CD8-positive, alpha-beta memory T cell (primary cell): Measurements from ENCODE around the gene UNKL. TPM values are rescaled to one million over a fixed set of nuclear protein-coding genes. Genes with fewer than 3 reads are reported as not detected.

Experiments
- CTCF ChIA-PET: fragments of 350-600 bp; sonication (Branson Sonifier 250); formaldehyde crosslinking; loops from one replicate; lab custom pipeline; 2021; ENCODE audit warnings: antibody characterized with exemption; lab: Charles Lee
- POLR2A ChIA-PET: fragments of 350-600 bp; sonication (Branson Sonifier 250); formaldehyde crosslinking; loops from one replicate; lab custom pipeline; 2021; ENCODE audit warnings: antibody characterized with exemption; lab: Charles Lee
- DNase-seq, 5 donors: peaks; one replicate each; pipeline versions ENCODE4 v3.0.0 to v3.0.0-alpha.2; 2020 to 2022; ENCODE audit warnings: mixed read lengths in 1 of 5
- H3K27ac ChIP-seq: one replicate; pipeline ENCODE4 v1.7.0; 2013; ENCODE audit warnings: low read depth, mild to moderate bottlenecking, low read length, moderate library complexity
- H3K27me3 ChIP-seq: 2 replicates; pipeline ENCODE4 v1.7.0; 2013; ENCODE audit warnings: low read length, mild to moderate bottlenecking; ENCODE audit not compliant: insufficient read depth, poor library complexity, severe bottlenecking
- H3K36me3 ChIP-seq: 2 replicates; pipeline ENCODE4 v1.7.0; 2013; ENCODE audit warnings: mild to moderate bottlenecking, low read length, moderate library complexity; ENCODE audit not compliant: insufficient read depth
- H3K4me1 ChIP-seq: 2 replicates; pipeline ENCODE4 v1.7.0; 2013; ENCODE audit warnings: mild to moderate bottlenecking, low read length, moderate library complexity; ENCODE audit not compliant: insufficient read depth
- H3K4me3 ChIP-seq: 2 replicates; pipeline ENCODE4 v1.7.0; 2013; ENCODE audit warnings: mild to moderate bottlenecking, low read length
- H3K9me3 ChIP-seq: 2 replicates; pipeline ENCODE4 v1.7.0; 2013; ENCODE audit warnings: mild to moderate bottlenecking, low read length
- H3K27ac Mint-ChIP-seq, 8 donors: one replicate each; pipeline ENCODE4 v1.8.0; 2020 to 2021; ENCODE audit warnings: mixed read lengths in 8 of 8, mild to moderate bottlenecking in 6 of 8, inconsistent platforms in 3 of 8, moderate library complexity in 3 of 8
- H3K27me3 Mint-ChIP-seq, 2 donors: one replicate each; pipeline ENCODE4 v1.8.0; 2020 to 2021; ENCODE audit warnings: mixed read lengths in 2 of 2, mild to moderate bottlenecking in 1 of 2, moderate library complexity in 1 of 2
- H3K36me3 Mint-ChIP-seq, 3 donors: one replicate each; pipeline ENCODE4 v1.8.0; 2020 to 2021; ENCODE audit warnings: mixed read lengths in 3 of 3, inconsistent platforms in 1 of 3, mild to moderate bottlenecking in 1 of 3
- H3K4me1 Mint-ChIP-seq, 3 donors: one replicate each; pipeline ENCODE4 v1.8.0; 2020 to 2021; ENCODE audit warnings: mixed read lengths in 3 of 3, inconsistent platforms in 1 of 3, mild to moderate bottlenecking in 1 of 3
- H3K4me3 Mint-ChIP-seq, 7 donors: one replicate each; pipeline ENCODE4 v1.8.0; 2020 to 2021; ENCODE audit warnings: mixed read lengths in 7 of 7, mild to moderate bottlenecking in 6 of 7, moderate library complexity in 4 of 7, inconsistent platforms in 2 of 7
- H3K9me3 Mint-ChIP-seq, 5 donors: one replicate each; pipeline ENCODE4 v1.8.0; 2020 to 2022; ENCODE audit warnings: mixed read lengths in 5 of 5, mild to moderate bottlenecking in 3 of 5, moderate library complexity in 2 of 5, inconsistent platforms in 1 of 5
- polyA plus RNA-seq: library from polyadenylated mRNA; unstranded; fragments of 300-500 nt; fragmentation: Illumina TruSeq; gene quantifications from one replicate; pipeline ENCODE4 v1.2.3, GENCODE V29; 2021
- total RNA-seq, 2 experiments: library from RNA; stranded (reverse); gene quantifications; one replicate each; pipeline ENCODE4 v1.2.3, GENCODE V29; 2021

Gene UNKL
- total and polyA plus RNA-seq, 3 experiments from 2014 or later: 8.1 to 38.0 (median 32.9) TPM

GRCh38 chr16:1325673-1326371 lies 88.7 kb downstream of the UNKL start:
- no peak overlapping the region for H3K4me3 ChIP-seq
- Mint-ChIP-seq H3K36me3 (peaks cover 0 to 44% (median 3%) of the 10 kb centered on the region in 3 donors), H3K4me3 (no peak overlapping the region), H3K27ac (no peak overlapping the region), H3K9me3 (no peaks in the 10 kb centered on the region), H3K4me1 (no peaks in the 10 kb centered on the region), H3K27me3 (no peaks in the 10 kb centered on the region)
- peaks cover 12% of the 10 kb centered on the region for H3K36me3 ChIP-seq
- POLR2A ChIA-PET: interaction anchor here (1.0 kb wide), 1 partner anchor 17 kb away, joined by 5 read pairs; no protein-coding TSS in a partner anchor
- H3K27me3 ChIP-seq: no peaks in the 10 kb centered on the region
- no peaks in the 10 kb centered on the region for H3K4me1 ChIP-seq
- no peaks in the 10 kb centered on the region for H3K9me3 ChIP-seq
- no peak overlapping the region for H3K27ac ChIP-seq
- DNase-seq: no peak
- CTCF ChIA-PET: no interaction called here

- ChIA-PET CTCF (no interaction called here), POLR2A (no interaction called here)
- peaks cover 18% of the 10 kb centered on the region for H3K36me3 ChIP-seq
These were observed 89.2 kb downstream of the UNKL start for GRCh38 chr16:1325261-1325660.

GRCh38 chr16:1324286-1324826 lies 90.1 kb downstream of the UNKL start:
- no peak overlapping the region for H3K27ac ChIP-seq
- POLR2A ChIA-PET: no interaction called here
- H3K27ac Mint-ChIP-seq: no peak overlapping the region

More at GRCh38 chr16:1325261-1325660, 89.2 kb downstream of the UNKL start:
- H3K4me1 Mint-ChIP-seq: no peaks in the 10 kb centered on the region
- no peaks in the 10 kb centered on the region for H3K27me3 ChIP-seq
- H3K4me1 ChIP-seq: no peaks in the 10 kb centered on the region
- H3K27me3 Mint-ChIP-seq: no peaks in the 10 kb centered on the region
- H3K36me3 Mint-ChIP-seq: peaks cover 0 to 49% (median 3%) of the 10 kb centered on the region in 3 donors
- no peak for DNase-seq
- no peak overlapping the region for H3K4me3 ChIP-seq
- no peaks in the 10 kb centered on the region for H3K9me3 ChIP-seq
- H3K9me3 Mint-ChIP-seq: no peaks in the 10 kb centered on the region
- no peak overlapping the region for H3K27ac ChIP-seq
- H3K4me3 Mint-ChIP-seq: no peak overlapping the region
- H3K27ac Mint-ChIP-seq: peak overlapping the region in 1 of 8 donors; percentile 30

GRCh38 chr16:1323296-1324239 lies 90.9 kb downstream of the UNKL start:
- Histone ChIP-seq H3K36me3 (peaks cover 35% of the 10 kb centered on the region), H3K27ac (no peak overlapping the region), H3K4me3 (no peak overlapping the region), H3K4me1 (no peaks in the 10 kb centered on the region), H3K9me3 (no peaks in the 10 kb centered on the region), H3K27me3 (no peaks in the 10 kb centered on the region)
- no peaks in the 10 kb centered on the region for H3K9me3 Mint-ChIP-seq
- H3K27ac Mint-ChIP-seq: no peak overlapping the region
- CTCF ChIA-PET: interaction anchor here (1.4 kb wide), 1 partner anchor 40 kb away, joined by 4 read pairs; no protein-coding TSS in a partner anchor
- peaks cover 0 to under 1% (median 0%) of the 10 kb centered on the region in 3 donors for H3K4me1 Mint-ChIP-seq
- POLR2A ChIA-PET: no interaction called here
- H3K4me3 Mint-ChIP-seq: no peak overlapping the region
- H3K27me3 Mint-ChIP-seq: no peaks in the 10 kb centered on the region
- DNase-seq: no peak
- peaks cover 3 to 66% (median 4%) of the 10 kb centered on the region in 3 donors for H3K36me3 Mint-ChIP-seq

More at GRCh38 chr16:1324286-1324826, 90.1 kb downstream of the UNKL start:
- no peaks in the 10 kb centered on the region for H3K27me3 ChIP-seq
- Mint-ChIP-seq H3K27me3 (no peaks in the 10 kb centered on the region), H3K36me3 (peaks cover 1 to 58% (median 4%) of the 10 kb centered on the region in 3 donors), H3K4me1 (no peaks in the 10 kb centered on the region), H3K9me3 (no peaks in the 10 kb centered on the region), H3K4me3 (peak overlapping the region in 1 of 7 donors; percentile 20)
- H3K36me3 ChIP-seq: peaks cover 27% of the 10 kb centered on the region
- H3K9me3 ChIP-seq: no peaks in the 10 kb centered on the region
- CTCF ChIA-PET: no interaction called here
- no peak for DNase-seq
- H3K4me1 ChIP-seq: no peaks in the 10 kb centered on the region
- no peak overlapping the region for H3K4me3 ChIP-seq

DNA sequence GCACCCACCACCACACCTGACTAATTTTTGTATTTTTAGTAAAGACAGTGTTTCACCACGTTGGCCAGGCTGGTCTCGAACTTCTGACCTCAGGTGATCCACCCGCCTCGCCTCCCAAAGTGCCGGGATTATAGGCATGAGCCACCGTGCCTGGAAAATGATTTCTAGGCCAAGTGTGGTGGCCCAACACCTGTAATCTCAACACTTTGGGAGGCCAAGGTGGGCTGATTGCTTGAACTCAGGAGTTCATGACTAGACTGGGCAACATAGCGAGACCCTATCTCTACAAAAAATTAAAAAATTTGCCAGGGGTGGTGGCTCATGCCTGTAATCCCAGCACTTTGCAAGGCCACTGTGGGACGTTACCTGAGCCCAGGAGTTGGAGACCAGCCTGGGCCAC lies 92.1 kb downstream of the UNKL start:
- no peaks in the 10 kb centered on the region for H3K4me1 ChIP-seq
- no peak overlapping the region for H3K4me3 ChIP-seq
- H3K4me1 Mint-ChIP-seq: peaks cover 2 to 4% (median 3%) of the 10 kb centered on the region in 3 donors
- POLR2A ChIA-PET: no interaction called here
- H3K27ac Mint-ChIP-seq: no peak overlapping the region
- CTCF ChIA-PET: interaction anchor here (1.4 kb wide), 1 partner anchor 42 kb away, joined by 4 read pairs; no protein-coding TSS in a partner anchor
- H3K36me3 ChIP-seq: peaks cover 47% of the 10 kb centered on the region
- no peaks in the 10 kb centered on the region for H3K9me3 ChIP-seq
- H3K27ac ChIP-seq: no peak overlapping the region
- H3K9me3 Mint-ChIP-seq: no peaks in the 10 kb centered on the region
- H3K27me3 Mint-ChIP-seq: no peaks in the 10 kb centered on the region
- H3K27me3 ChIP-seq: no peaks in the 10 kb centered on the region
- no peak for DNase-seq
- H3K4me3 Mint-ChIP-seq: no peak overlapping the region
- H3K36me3 Mint-ChIP-seq: peaks cover 3 to 78% (median 13%) of the 10 kb centered on the region in 3 donors

- Histone ChIP-seq H3K27ac (no peak overlapping the region), H3K4me3 (no peak overlapping the region), H3K27me3 (no peaks in the 10 kb centered on the region), H3K4me1 (no peaks in the 10 kb centered on the region), H3K36me3 (peaks cover 61% of the 10 kb centered on the region), H3K9me3 (no peaks in the 10 kb centered on the region)
- Mint-ChIP-seq H3K36me3 (peaks cover 3 to 88% (median 19%) of the 10 kb centered on the region in 3 donors), H3K4me1 (peaks cover 4 to 5% (median 5%) of the 10 kb centered on the region in 3 donors), H3K27me3 (no peaks in the 10 kb centered on the region), H3K9me3 (no peaks in the 10 kb centered on the region), H3K4me3 (no peak overlapping the region), H3K27ac (peak overlapping the region in 1 of 8 donors; percentile 20)
- no peak for DNase-seq
- POLR2A ChIA-PET: interaction anchor here (0.6 kb wide), 1 partner anchor 43 kb away, joined by 8 read pairs; no protein-coding TSS in a partner anchor
- CTCF ChIA-PET: no interaction called here
These were observed 93.8 kb downstream of the UNKL start for GRCh38 chr16:1320658-1321240.

DNA sequence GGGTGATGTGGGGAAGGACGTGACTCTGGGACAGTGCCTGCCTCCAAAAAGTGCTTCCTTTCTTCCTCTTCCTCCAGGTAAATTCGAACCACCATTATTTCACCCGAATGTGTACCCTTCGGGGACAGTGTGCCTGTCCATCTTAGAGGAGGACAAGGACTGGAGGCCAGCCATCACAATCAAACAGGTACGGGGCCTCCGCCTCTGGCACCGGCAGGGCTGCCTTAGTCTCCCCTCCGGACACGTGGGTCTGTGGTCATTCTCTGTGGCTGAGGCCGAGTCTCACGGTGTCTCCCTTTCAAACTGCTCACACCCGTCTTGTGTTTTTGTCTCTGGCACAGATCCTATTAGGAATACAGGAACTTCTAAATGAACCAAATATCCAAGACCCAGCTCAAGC lies 94.4 kb downstream of the UNKL start:
- Histone ChIP-seq H3K27me3 (no peaks in the 10 kb centered on the region), H3K4me3 (no peak overlapping the region), H3K27ac (no peak overlapping the region), H3K36me3 (peaks cover 66% of the 10 kb centered on the region), H3K9me3 (no peaks in the 10 kb centered on the region), H3K4me1 (no peaks in the 10 kb centered on the region)
- Mint-ChIP-seq H3K27ac (peak overlapping the region in 1 of 8 donors; percentile 20), H3K36me3 (peaks cover 3 to 87% (median 19%) of the 10 kb centered on the region in 3 donors), H3K4me1 (peaks cover 4 to 5% (median 5%) of the 10 kb centered on the region in 3 donors), H3K27me3 (no peaks in the 10 kb centered on the region), H3K4me3 (no peak overlapping the region), H3K9me3 (no peaks in the 10 kb centered on the region)
- ChIA-PET POLR2A (no interaction called here), CTCF (no interaction called here)
- DNase-seq: no peak
